C4-2B (cell line): ENCODE data around the gene NIFK.

Source experiments
- H3K27ac ChIP-seq: fragments of 450-650 bp; 2 replicates; pipeline ENCODE4 v1.5.1; 2017
- CTCF ChIP-seq: fragments of 450-650 bp; conservative IDR thresholded peaks from 2 replicates; pipeline ENCODE4 v1.5.1; 2017; ENCODE audit warnings: mild to moderate bottlenecking
- ZFX ChIP-seq: fragments of 450-650 bp; IDR thresholded peaks from 2 replicates; pipeline ENCODE4 v1.6.1; 2017

The NIFK gene

GRCh38 chr2:121774235-121774634 lies 37.6 kb upstream of the NIFK start:
- TF ChIP-seq ZFX, result no peak
- TF ChIP-seq CTCF, result no peak
- H3K27ac ChIP-seq, result no peak overlapping the region

GRCh38 chr2:121771976-121772742 lies 35.5 kb upstream of the NIFK start:
- TF ChIP-seq CTCF (no peak), ZFX (no peak)
- no peak overlapping the region for H3K27ac ChIP-seq

DNA sequence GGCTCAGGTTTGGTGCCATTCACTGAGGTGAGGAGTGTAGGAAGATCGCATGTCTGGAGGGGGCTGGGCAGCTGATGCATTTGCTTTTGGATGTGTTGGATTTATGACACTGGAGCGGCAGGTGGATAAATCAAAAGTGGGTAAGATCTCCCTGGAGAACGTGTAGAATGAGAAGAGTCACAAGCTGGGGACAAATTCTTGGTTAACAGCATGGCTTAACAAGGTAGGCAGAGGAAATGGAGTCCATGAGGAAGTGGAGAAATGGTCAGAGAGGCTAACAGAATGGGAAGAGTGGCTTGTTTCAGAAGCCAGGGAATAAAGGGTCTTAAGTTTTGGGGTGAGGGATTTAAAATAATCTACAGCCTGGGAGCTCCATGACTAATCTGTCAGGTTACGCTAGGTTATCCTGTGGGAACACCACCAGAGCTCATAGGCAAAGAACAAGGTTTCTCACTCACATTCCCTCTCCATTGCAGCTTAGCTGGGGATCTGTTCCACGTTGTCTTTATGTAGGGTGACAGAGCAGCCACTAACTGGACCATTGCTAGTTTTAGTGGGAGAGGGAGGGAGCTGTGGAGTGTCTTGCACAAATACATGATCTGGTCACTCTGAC lies 31.6 kb upstream of the NIFK start:
- TF ChIP-seq ZFX, result no peak
- no peak for TF ChIP-seq CTCF
- no peak overlapping the region for H3K27ac ChIP-seq

DNA sequence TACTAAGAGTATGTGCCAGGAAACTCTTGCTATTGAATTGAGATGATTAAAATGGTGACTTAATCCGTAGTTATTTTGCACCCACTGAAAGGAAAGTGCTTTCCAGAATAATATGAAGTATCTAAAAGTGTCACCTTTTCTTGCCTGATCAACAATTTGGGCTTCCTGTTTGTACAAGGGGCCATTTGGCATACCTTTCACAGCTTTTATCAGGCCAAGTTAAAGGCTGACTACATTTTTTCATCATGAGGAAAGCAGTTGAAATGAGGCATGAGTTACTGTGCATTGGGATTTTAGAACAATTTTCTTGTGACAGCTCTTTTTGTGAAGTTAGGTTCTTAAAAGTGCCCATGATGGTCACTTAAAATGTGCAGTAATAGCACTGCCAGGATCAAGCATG lies 29.9 kb upstream of the NIFK start:
- H3K27ac ChIP-seq, result no peak overlapping the region

GRCh38 chr2:121764681-121765228 lies 28.1 kb upstream of the NIFK start:
- no peak overlapping the region for H3K27ac ChIP-seq
- TF ChIP-seq ZFX (no peak), CTCF (no peak)

More for the DNA sequence above, 29.9 kb upstream of the NIFK start:
- TF ChIP-seq CTCF (no peak), ZFX (no peak)

- peak within 1 kb of the TSS; percentile 79 for H3K27ac ChIP-seq
- TF ChIP-seq ZFX (no peak), CTCF (no peak)
Observed at GRCh38 chr2:121755237-121756111, 18.8 kb upstream of the NIFK start, which contains the start of gene TSN. TSN (plus strand) TSS chr2:121755651; CDS start chr2:121755780, 129 bp downstream.
